HL-60 (cell line): ENCODE results near the gene OR5AL1.

Experiments used
- CTCF ChIP-seq: IDR thresholded peaks from one replicate; pipeline ENCODE4 v1.5.1; 2011; ENCODE audit warnings: low read length, control low read depth, inconsistent platforms; ENCODE audit not compliant: insufficient read depth
- POLR2AphosphoS5 ChIP-seq: IDR thresholded peaks from 2 replicates; pipeline ENCODE4 v1.6.1; 2012; ENCODE audit warnings: low read depth

DNA sequence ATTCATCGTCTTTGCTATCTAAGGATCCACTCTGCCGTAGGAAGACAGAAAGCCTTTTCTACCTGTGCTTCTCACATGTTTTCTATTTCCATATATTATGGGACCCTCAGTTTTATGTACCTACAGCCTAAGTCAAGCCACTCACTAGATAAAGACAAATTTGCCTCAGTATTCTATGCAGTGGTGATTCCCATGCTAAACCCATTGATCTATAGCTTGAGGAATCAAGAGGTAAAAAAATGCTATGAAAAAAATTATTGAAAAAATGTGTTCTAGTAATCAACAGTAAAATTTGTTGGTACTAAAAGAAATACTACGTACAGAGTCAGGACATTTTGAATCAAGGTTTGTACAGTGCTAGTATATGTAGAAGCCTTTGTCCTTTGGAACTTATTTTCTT is 18.1 kb upstream of the OR5AL1 start:
- TF ChIP-seq CTCF (no peak), POLR2AphosphoS5 (no peak)
